UCSD-AML1 (cell line): Measurements from ENCODE around the gene BTBD7.
"Not testable (repeated sequence)": the region's sequence is repeated elsewhere in the genome, so short reads cannot be mapped to it uniquely, and the experiment has no call there.

ENCODE experiments used
- DNase-seq: peaks from one replicate; lab custom pipeline; 2025; ENCODE audit not compliant: unreplicated experiment; lab: John Stamatoyannopoulos, UW

Gene BTBD7

GRCh38 chr14:93332853-93333630 lies at the start of gene BTBD7:
Gene BTBD7 (minus strand): TSS chr14:93333036. CDS start chr14:93296051, 36,985 bp downstream.
- peak; percentile 98 for DNase-seq

- DNase-seq: no peak
Measured at GRCh38 chr14:93381644-93382043, 48.8 kb upstream of the BTBD7 start.

- no peak for DNase-seq
Measured at GRCh38 chr14:93379831-93380230, 47.0 kb upstream of the BTBD7 start.

GRCh38 chr14:93375673-93376156 lies 42.9 kb upstream of the BTBD7 start:
- no peak for DNase-seq

- DNase-seq: no peak
Measured at GRCh38 chr14:93369713-93370266, 37.0 kb upstream of the BTBD7 start.

GRCh38 chr14:93368996-93369712 lies 36.3 kb upstream of the BTBD7 start:
- DNase-seq: no peak

- DNase-seq: not testable (repeated sequence)
Measured at GRCh38 chr14:93354873-93355272, 22.0 kb upstream of the BTBD7 start.

GRCh38 chr14:93348292-93348691 lies 15.5 kb upstream of the BTBD7 start:
- no peak for DNase-seq

GRCh38 chr14:93347850-93348249 lies 15.0 kb upstream of the BTBD7 start:
- no peak for DNase-seq

- DNase-seq: no peak
Measured at GRCh38 chr14:93346926-93347721, 14.3 kb upstream of the BTBD7 start, which contains the start of gene COX8C. Gene COX8C (plus strand): TSS chr14:93347182. CDS start chr14:93347269, 87 bp downstream.

GRCh38 chr14:93343797-93344196 lies 11.0 kb upstream of the BTBD7 start:
- DNase-seq: no peak

- no peak for DNase-seq
Measured at GRCh38 chr14:93343266-93343665, 10.4 kb upstream of the BTBD7 start.

- DNase-seq: no peak
Measured at GRCh38 chr14:93337884-93338283, 5.0 kb upstream of the BTBD7 start.

- DNase-seq: no peak
Measured at GRCh38 chr14:93337143-93337753, 4.4 kb upstream of the BTBD7 start.

- DNase-seq: no peak
Measured at GRCh38 chr14:93333631-93334103, 831 bp upstream of the BTBD7 start.

GRCh38 chr14:93332397-93332852 lies 411 bp downstream of the BTBD7 start:
- DNase-seq: peak; percentile 77

- no peak for DNase-seq
Measured at GRCh38 chr14:93331728-93332396, 974 bp downstream of the BTBD7 start.

GRCh38 chr14:93331002-93331727 lies 1.7 kb downstream of the BTBD7 start:
- DNase-seq: peak; percentile 29

- no peak for DNase-seq
Measured at GRCh38 chr14:93330609-93331000, 2.2 kb downstream of the BTBD7 start.
